H1 (cell line): ENCODE measurements around the gene AQP6.

ENCODE experiments used
- CBX8 ChIP-seq: fragments of 300-800, 300-1000 bp; sonication (generic); IDR thresholded peaks from 2 replicates; pipeline ENCODE4 v1.7.1; 2016; ENCODE audit warnings: low read depth, low read length, borderline replicate concordance
- CTCF ChIP-seq, 3 experiments: IDR thresholded peaks; 1 replicate in 2 of 3; 2 replicates in 1 of 3; pipeline versions ENCODE4 v1.5.1 to v1.6.1; 2011; ENCODE audit warnings: low read length in 3 of 3, mild to moderate bottlenecking in 3 of 3, inconsistent platforms in 2 of 3, low read depth in 1 of 3, moderate library complexity in 1 of 3; ENCODE audit not compliant: insufficient read depth in 1 of 3; ENCODE audit errors: control extremely low read depth in 1 of 3
- EZH2 ChIP-seq: fragments of 200-600 bp; sonication (generic); IDR thresholded peaks from 2 replicates; pipeline ENCODE4 v1.7.1; 2012; ENCODE audit warnings: low read depth, mild to moderate bottlenecking, moderate library complexity, low read length, inconsistent platforms; ENCODE audit not compliant: severe bottlenecking
- KDM1A ChIP-seq: fragments of 200-600, 300-600 bp; sonication (generic); IDR thresholded peaks from 2 replicates; pipeline ENCODE4 v1.7.1; 2016; ENCODE audit warnings: mild to moderate bottlenecking, low read length, borderline replicate concordance
- POLR2A ChIP-seq, 2 experiments: IDR thresholded peaks; 1 replicate in 1 of 2; 2 replicates in 1 of 2; pipeline ENCODE4 v1.6.1; 2011; ENCODE audit warnings: low read depth in 2 of 2, low read length in 2 of 2, mild to moderate bottlenecking in 2 of 2; ENCODE audit errors: control extremely low read depth in 1 of 2
- POLR2AphosphoS5 ChIP-seq: IDR thresholded peaks from 2 replicates; pipeline ENCODE4 v1.6.1; 2011; ENCODE audit warnings: low read depth, low read length
- RAD21 ChIP-seq, 2 experiments: IDR thresholded peaks in 1 of 2; conservative IDR thresholded peaks in 1 of 2; 2 replicates each; pipeline ENCODE4 v1.6.1; 2011; ENCODE audit warnings: low read depth in 2 of 2, low read length in 2 of 2, improper control_type of control experiment in 1 of 2, inconsistent platforms in 1 of 2, mild to moderate bottlenecking in 1 of 2, moderate library complexity in 1 of 2
- RXRA ChIP-seq: IDR thresholded peaks from 2 replicates; pipeline ENCODE4 v1.6.1; 2011; ENCODE audit warnings: low read depth, mild to moderate bottlenecking, low read length, moderate library complexity; ENCODE audit not compliant: insufficient read depth
- TAF7 ChIP-seq: optimal IDR thresholded peaks from 2 replicates; pipeline ENCODE3; 2011; ENCODE audit warnings: low read depth, mild to moderate bottlenecking, inconsistent platforms, low read length, moderate library complexity, borderline replicate concordance
- TBP ChIP-seq: IDR thresholded peaks from 2 replicates; pipeline ENCODE4 v1.6.1; 2011; ENCODE audit warnings: low read depth, low read length, improper control_type of control experiment

- TF ChIP-seq CTCF (IDR thresholded peaks at IDR 0.05; ENCODE audit: control extremely low read depth in 1 of 3, insufficient read depth in 1 of 3, low read depth in 1 of 3, low read length in 3 of 3) = no peak
- TF ChIP-seq RAD21 (IDR thresholded peaks at IDR 0.05 in 1 of 2, conservative IDR thresholded peaks at IDR 0.05 in 1 of 2; ENCODE audit: low read depth in 2 of 2, low read length in 2 of 2) = no peak
- no peak for TF ChIP-seq KDM1A
- no peak for TF ChIP-seq RXRA
- TF ChIP-seq CBX8 = no peak
- no peak for TF ChIP-seq TAF7
- no peak for TF ChIP-seq POLR2A (IDR thresholded peaks at IDR 0.05; ENCODE audit: control extremely low read depth in 1 of 2, low read depth in 2 of 2, low read length in 2 of 2)
- no peak for TF ChIP-seq POLR2AphosphoS5
- no peak for TF ChIP-seq EZH2
- no peak for TF ChIP-seq TBP
Measured at GRCh38 chr12:50024227-50024626, 51.5 kb downstream of the AQP6 start.
